Natural killer cell treated with Interleukin-12 subunit alpha and Interleukin-12 subunit beta and Interleukin-15 and Interleukin-18, amount 100 ng/mL, for 72 hours (primary cell): Measurements from ENCODE around the gene IGLL5. TPM values are rescaled to one million over a fixed set of nuclear protein-coding genes. Genes with fewer than 3 reads are reported as not detected.

Source experiments
- ATAC-seq, 2 donors: fragments of 150-1000 bp; cut with Tn5 transposase in 1 of 2; sonication (Bioruptor Pico), chemical (Tn5 transposase) in 1 of 2; 2 replicates each; pipeline ENCODE4 v1.10.0; 2021
- DNase-seq: peaks from one replicate; pipeline ENCODE4 v3.0.0; 2022; ENCODE audit warnings: low spot score
- H3K27ac Mint-ChIP-seq, 2 donors: 1 replicate in 1 of 2; 2 replicates in 1 of 2; pipeline ENCODE4 v1.8.0; 2022; ENCODE audit warnings: mixed read lengths in 2 of 2, mild to moderate bottlenecking in 1 of 2, moderate library complexity in 1 of 2
- H3K27me3 Mint-ChIP-seq, 2 donors: 1 replicate in 1 of 2; 2 replicates in 1 of 2; pipeline ENCODE4 v1.8.0; 2022; ENCODE audit warnings: mixed read lengths in 2 of 2
- H3K36me3 Mint-ChIP-seq: one replicate; pipeline ENCODE4 v1.8.0; 2022; ENCODE audit warnings: mixed read lengths
- H3K4me1 Mint-ChIP-seq, 2 donors: 1 replicate in 1 of 2; 2 replicates in 1 of 2; pipeline ENCODE4 v1.8.0; 2022; ENCODE audit warnings: low read depth in 2 of 2, mixed read lengths in 2 of 2, mild to moderate bottlenecking in 1 of 2
- H3K4me3 Mint-ChIP-seq: one replicate; pipeline ENCODE4 v1.8.0; 2022; ENCODE audit warnings: mixed read lengths
- H3K9me3 Mint-ChIP-seq: 2 replicates; pipeline ENCODE4 v1.8.0; 2022; ENCODE audit warnings: mixed read lengths
- total RNA-seq, 2 donors: library from RNA; stranded (reverse); gene quantifications; one replicate each; pipeline ENCODE4 v1.2.3, GENCODE V29; 2022

IGLL5 gene
- total RNA-seq, 2 donors from 2014 or later, result 5.4 TPM; not detected in 1

DNA sequence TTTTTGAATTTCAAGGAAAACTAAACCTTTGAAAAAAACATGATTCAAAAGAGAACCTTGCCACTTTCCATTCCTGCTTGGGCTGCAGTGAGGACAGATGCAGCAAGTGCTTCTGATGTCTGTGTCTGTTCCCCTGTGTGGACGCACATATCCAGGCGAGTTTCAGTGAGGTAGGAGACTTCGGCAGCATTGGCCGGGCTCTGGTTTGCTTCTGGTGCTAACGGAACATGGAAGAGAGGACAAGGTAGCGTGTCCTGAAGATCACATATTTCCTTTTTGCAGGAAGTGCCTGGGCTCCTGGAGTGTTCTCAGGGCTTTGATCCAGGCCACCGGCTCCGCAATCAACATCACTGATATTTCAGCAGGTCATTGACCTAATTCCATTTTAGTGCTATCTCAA, 33.1 kb upstream of the IGLL5 start:
- Mint-ChIP-seq H3K4me1 (peaks cover 11 to 23% of the 10 kb centered on the region in 2 donors), H3K4me3 (no peak overlapping the region), H3K27me3 (no peaks in the 10 kb centered on the region), H3K36me3 (no peaks in the 10 kb centered on the region), H3K9me3 (no peaks in the 10 kb centered on the region), H3K27ac (no peak overlapping the region)
- no peak for ATAC-seq
- no peak for DNase-seq

DNA sequence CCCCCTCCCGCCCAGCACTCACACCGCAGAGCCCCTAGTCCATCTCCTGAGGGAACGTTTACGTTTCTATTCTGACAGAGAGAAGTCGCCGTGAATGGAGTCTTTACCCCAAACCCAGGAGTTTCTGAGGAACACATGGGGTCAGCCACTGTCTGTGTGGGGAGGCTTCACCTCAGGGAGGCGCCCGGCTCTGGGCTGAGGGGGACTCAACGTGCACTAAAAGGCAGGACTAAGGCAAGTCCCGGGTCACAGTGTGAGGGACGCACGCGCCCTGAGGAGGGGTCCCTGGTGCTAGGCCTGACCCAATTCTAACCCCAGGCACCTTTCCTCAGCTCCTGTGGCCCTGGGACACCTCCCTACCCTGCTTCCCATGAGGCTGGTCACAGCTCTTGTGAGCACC, 32.5 kb upstream of the IGLL5 start:
- H3K27ac Mint-ChIP-seq, result no peak overlapping the region
- no peaks in the 10 kb centered on the region for H3K27me3 Mint-ChIP-seq
- H3K4me3 Mint-ChIP-seq, result no peak overlapping the region
- ATAC-seq (no peak), DNase-seq (no peak)
- H3K4me1 Mint-ChIP-seq, result peaks cover 11 to 23% of the 10 kb centered on the region in 2 donors
- H3K36me3 Mint-ChIP-seq, result no peaks in the 10 kb centered on the region
- H3K9me3 Mint-ChIP-seq, result no peaks in the 10 kb centered on the region

DNA sequence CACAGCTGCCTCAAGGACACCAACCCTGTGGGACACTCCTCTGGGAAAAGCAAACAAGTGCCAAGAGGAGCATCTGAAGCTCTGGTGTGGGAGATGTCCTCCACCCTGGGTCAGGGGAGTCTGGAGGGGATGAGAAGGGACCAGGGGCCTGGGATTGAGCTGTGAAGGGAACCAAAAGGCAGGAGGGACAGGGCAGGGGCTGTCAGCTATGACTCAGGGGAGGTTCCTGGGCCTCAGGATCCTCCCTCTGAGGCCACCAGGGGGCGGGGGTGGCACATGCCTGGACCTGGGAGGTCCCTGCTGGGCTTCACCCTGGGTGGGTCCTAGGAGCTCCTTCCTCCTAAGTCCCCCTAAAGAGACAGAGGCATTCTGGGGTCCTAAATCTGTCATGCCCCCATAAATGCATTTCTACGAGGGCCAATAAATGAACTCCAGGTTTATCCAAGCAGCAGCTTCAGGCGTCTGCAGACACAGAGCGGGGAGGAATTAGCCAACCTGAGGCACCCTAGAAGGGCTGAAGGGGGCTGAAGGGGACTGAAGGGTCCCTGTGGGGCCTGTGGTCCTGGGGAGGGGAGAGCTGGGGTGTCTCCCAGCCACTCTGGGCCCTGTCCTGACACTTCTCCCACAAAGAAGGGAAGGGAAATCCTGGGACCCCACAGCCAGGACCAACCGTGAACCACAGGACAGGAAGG, 31.9 kb upstream of the IGLL5 start:
- DNase-seq (no peak), ATAC-seq (peak; percentile 83 to 85)
- H3K4me3 Mint-ChIP-seq, result no peak overlapping the region
- no peaks in the 10 kb centered on the region for H3K9me3 Mint-ChIP-seq
- no peaks in the 10 kb centered on the region for H3K27me3 Mint-ChIP-seq
- no peaks in the 10 kb centered on the region for H3K36me3 Mint-ChIP-seq
- H3K4me1 Mint-ChIP-seq, result peaks cover 11 to 23% of the 10 kb centered on the region in 2 donors
- no peak overlapping the region for H3K27ac Mint-ChIP-seq

DNA sequence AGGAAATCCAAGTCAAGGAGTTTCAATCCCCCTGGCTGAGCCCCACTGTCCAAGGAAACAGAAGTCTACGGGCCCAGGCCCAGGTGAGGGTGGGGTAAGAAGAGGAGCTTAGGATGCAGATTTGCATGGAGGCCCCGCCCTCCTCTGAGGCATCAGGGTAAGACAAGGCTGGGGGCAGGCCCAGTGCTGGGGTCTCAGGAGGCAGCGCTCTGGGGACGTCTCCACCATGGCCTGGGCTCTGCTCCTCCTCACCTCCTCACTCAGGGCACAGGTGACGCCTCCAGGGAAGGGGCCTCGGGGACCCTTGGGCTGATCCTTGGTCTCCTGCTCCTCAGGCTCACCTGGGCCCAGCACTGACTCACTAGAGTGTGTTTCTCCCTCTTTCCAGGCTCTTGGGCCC, 31.3 kb upstream of the IGLL5 start:
- H3K27ac Mint-ChIP-seq, result no peak overlapping the region
- ATAC-seq, result no peak
- no peak overlapping the region for H3K4me3 Mint-ChIP-seq
- H3K27me3 Mint-ChIP-seq, result no peaks in the 10 kb centered on the region
- H3K4me1 Mint-ChIP-seq, result peaks cover 11 to 23% of the 10 kb centered on the region in 2 donors
- no peak for DNase-seq
- H3K9me3 Mint-ChIP-seq, result no peaks in the 10 kb centered on the region
- H3K36me3 Mint-ChIP-seq, result no peaks in the 10 kb centered on the region

DNA sequence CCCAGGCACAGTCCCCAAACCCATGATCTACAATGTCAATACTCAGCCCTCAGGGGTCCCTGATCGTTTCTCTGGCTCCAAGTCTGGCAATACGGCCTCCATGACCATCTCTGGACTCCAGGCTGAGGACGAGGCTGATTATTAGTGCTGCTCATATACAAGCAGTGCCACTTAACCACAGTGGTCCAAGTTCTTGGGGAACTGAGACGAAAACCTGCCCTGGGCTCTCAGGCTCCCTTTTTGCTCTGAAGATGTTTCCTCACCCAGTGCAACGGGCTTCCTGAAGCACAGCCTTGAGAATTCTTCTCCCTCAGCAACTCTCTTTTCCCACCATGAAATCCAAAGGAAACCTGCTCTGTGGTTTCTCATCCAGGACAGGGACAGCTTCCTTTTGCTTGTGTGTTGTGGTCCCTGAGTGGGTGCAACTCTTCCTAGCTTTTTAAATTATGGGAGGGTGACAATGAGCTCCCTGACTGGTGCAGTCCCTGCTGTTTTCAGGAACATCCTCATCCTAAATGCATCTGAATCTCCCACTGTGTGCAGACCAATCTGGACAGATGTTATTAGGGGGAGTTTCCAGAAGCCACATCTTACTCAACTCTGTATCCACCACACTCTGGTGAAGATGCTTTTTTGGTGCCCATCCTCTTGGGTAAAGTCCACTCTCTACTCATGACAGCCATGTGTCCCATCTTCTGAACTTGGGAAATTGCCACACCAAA, 30.6 kb upstream of the IGLL5 start:
- Mint-ChIP-seq H3K27ac (no peak overlapping the region), H3K4me3 (no peak overlapping the region), H3K9me3 (no peaks in the 10 kb centered on the region), H3K27me3 (no peaks in the 10 kb centered on the region), H3K36me3 (no peaks in the 10 kb centered on the region), H3K4me1 (peaks cover 11 to 22% of the 10 kb centered on the region in 2 donors)
- DNase-seq, result no peak
- ATAC-seq, result no peak

DNA sequence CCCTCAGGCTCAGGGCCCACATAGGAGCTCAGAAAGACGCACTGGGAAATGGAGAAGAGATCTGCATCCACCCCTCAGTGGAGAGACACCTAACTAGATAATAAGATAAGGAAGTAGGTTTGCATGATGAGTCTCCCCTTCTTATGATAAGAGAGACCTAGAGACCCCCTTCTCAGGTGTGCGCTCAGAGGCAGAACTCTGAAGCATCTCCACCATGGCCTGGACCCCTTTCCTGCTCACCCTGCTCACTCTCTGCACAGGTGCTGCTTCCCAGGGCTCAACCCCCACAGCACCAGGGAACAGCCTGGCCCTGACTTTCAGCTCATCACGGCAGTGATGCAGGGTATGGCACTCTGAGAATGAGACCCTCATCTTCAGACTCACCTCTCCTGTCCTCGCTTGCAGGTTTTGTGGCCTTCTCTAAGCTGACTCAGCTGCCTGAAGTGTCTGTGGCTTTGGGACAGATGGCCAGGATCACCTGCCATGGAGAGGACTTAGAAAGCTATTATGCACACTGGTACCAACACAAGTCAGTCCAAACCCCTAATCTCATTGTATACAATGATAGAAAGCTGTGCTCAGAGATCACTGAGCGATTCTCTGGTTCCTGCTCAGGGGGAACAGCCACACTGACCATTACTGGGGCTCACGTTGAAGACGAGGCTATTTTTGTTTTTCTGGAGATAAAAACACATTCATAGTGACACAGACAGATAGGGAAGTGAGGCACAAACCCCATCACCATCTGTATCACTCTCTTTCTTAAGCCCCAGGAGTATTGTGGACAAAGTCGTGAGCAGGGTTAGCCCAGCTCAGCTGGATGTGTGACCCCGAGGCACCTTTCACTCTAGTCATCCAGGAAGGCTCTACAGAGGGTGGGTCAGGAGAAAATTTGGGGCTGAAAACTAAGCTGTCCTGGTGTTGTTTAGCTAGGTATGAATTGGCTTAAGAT, 29.7 kb upstream of the IGLL5 start:
- Mint-ChIP-seq H3K27me3 (no peaks in the 10 kb centered on the region), H3K36me3 (no peaks in the 10 kb centered on the region), H3K4me3 (no peak overlapping the region), H3K4me1 (peaks cover 11 to 18% of the 10 kb centered on the region in 2 donors), H3K9me3 (no peaks in the 10 kb centered on the region), H3K27ac (no peak overlapping the region)
- DNase-seq (no peak), ATAC-seq (no peak)

DNA sequence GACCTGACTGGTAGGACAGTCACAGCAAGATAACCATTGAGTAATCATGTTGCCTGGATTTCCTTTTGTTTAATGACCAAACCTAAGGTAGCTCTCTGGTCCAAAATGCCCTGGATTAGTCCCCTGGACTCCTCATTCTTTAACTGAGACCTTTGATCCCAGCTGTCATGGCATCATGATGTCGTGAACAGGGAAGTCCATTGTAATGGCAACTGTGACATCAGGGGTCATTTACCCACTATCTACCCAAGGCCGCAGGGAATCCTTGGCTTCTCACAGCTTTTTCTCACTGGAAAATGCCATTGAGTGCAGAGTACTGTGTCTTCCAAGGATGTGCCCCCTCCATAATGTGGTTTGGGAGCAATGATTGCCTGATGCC, 29.1 kb upstream of the IGLL5 start:
- DNase-seq (no peak), ATAC-seq (no peak)
- Mint-ChIP-seq H3K4me3 (no peak overlapping the region), H3K4me1 (peaks cover 12 to 21% of the 10 kb centered on the region in 2 donors), H3K27me3 (no peaks in the 10 kb centered on the region), H3K9me3 (no peaks in the 10 kb centered on the region), H3K36me3 (no peaks in the 10 kb centered on the region), H3K27ac (no peak overlapping the region)

DNA sequence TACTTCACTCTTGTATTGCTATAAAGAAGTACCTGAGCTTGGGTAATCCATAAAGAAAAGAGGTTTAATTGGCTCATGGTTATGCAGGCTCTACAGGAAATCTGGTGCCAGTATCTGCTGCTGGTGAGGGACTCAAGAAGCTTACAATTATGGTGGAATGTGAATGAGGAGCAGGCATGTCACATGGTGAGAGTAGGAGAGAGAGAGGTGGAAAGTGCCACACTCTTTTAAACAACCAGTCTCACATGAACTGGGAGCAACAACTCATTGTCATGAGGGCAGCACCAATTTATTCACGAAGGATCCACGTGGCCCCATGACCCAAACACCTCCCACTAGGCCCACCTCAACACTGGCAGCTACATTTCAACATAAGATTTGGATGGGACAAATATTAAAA, 24.6 kb upstream of the IGLL5 start:
- Mint-ChIP-seq H3K27me3 (no peaks in the 10 kb centered on the region), H3K9me3 (no peaks in the 10 kb centered on the region), H3K4me1 (peaks cover 33 to 34% of the 10 kb centered on the region in 2 donors), H3K27ac (no peak overlapping the region), H3K4me3 (no peak overlapping the region), H3K36me3 (no peaks in the 10 kb centered on the region)
- DNase-seq, result no peak
- ATAC-seq, result no peak

DNA sequence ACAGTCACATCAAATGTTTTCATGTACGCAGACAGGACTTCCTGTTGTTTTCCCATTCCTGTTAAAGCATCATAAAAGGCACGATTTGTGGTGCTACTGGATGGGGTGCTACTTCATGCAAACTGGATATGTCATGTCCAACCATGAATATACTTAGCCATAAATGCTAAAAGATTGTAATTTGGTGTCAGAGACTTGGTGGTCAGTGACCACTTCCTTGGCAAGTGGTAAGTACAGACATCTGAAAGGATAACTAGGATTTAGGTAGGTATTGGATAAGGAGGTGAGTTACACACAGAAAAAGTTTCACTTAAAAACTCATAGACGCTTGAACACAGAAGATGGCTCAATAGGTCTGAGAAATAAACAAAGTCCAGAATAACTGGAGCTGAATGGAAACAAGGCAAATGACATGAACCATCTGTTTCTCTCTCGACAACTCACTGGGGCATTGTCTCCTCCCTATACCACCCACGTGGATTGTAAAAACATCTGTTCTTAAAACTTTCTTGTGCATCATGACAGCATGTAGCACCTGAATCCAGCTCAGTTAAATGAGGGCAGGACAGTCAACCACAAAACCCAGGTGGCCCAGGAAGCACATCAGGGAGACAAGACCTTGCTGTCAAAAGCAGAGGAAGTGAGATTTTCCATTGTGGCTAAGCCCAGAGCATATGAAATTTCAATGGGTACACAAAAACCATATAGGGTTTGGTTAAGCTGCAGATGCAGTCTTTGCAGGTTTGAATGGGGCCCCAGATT, 22.1 kb upstream of the IGLL5 start:
- peaks cover 39 to 41% of the 10 kb centered on the region in 2 donors for H3K4me1 Mint-ChIP-seq
- H3K9me3 Mint-ChIP-seq, result no peaks in the 10 kb centered on the region
- H3K4me3 Mint-ChIP-seq, result no peak overlapping the region
- H3K27ac Mint-ChIP-seq, result no peak overlapping the region
- DNase-seq, result no peak
- peak in 1 of 2 donors; percentile 43 for ATAC-seq
- no peaks in the 10 kb centered on the region for H3K27me3 Mint-ChIP-seq
- no peaks in the 10 kb centered on the region for H3K36me3 Mint-ChIP-seq

DNA sequence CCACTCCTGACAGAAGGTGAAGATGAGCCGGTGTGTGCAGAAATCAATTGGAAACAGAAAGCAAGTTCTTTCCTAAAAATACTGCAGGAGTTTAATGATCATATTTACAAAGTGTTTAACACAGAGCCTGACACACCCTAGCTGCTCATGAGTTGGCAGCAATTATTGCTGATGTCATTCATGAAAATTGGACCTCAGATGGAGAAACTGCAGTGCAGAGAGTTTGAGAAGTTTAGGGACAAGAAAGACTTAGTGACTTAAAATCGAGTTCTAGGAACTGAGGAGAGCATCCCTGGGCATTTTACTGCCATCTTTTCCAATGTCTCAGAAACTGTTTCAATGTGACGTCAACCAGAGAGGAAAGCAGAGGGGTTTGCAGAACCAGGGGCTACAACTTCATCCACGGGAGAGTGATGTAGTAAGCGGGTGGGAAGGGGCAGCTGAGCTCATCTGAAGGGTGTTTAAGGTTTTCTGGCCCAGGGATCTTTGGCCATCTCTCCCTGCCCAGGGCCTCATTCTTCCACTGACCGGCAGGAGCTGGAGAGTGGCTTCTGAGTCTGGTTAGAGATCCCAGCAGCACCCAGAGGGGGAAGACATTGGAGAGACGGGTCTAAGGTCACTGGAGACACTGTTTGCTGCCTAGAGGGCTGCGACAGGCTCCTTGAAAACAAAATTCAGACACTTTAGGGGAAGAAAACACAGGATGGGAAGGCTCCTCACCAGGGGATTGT, 21.1 kb upstream of the IGLL5 start:
- no peak overlapping the region for H3K27ac Mint-ChIP-seq
- H3K4me3 Mint-ChIP-seq, result no peak overlapping the region
- peaks cover 46 to 47% of the 10 kb centered on the region in 2 donors for H3K4me1 Mint-ChIP-seq
- no peaks in the 10 kb centered on the region for H3K36me3 Mint-ChIP-seq
- DNase-seq, result no peak
- no peak for ATAC-seq
- H3K27me3 Mint-ChIP-seq, result no peaks in the 10 kb centered on the region
- H3K9me3 Mint-ChIP-seq, result no peaks in the 10 kb centered on the region

DNA sequence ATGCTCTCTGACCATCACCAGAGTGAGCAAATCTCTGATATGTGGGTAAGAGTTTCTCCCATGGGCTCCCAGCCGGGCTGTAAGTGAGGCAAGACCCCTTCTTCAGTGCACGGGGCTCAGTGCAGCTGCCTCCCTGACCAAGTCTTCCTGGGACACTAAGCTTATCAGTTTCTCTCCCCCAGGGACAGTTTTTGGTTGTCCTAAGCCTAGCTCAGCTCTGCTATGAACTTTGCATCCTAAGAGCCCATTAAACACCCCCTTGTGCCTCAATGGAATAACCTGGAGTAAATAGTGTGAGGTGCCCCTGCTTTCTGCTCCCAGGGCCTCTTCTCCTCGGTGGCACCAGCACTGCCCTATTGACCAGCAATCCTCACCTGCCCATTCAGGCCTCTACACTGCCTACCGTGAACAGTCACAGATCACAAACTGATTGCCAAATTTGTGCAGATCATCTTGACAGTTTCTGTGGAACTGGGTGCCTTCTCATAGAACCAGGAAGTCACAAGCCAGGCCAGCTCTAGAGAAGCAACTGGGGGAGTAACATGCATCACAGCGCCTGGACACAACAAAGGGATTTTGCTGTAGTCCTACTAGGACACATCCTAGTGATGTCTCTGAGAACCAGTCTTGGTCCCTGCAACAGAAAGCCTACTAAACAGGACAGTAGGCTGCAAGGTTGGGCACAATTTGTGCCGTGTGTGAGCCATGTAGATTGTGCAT, 19.5 kb upstream of the IGLL5 start:
- H3K36me3 Mint-ChIP-seq, result no peaks in the 10 kb centered on the region
- peaks cover 46 to 49% of the 10 kb centered on the region in 2 donors for H3K4me1 Mint-ChIP-seq
- no peak for ATAC-seq
- no peak for DNase-seq
- no peak overlapping the region for H3K4me3 Mint-ChIP-seq
- H3K27ac Mint-ChIP-seq, result no peak overlapping the region
- H3K27me3 Mint-ChIP-seq, result no peaks in the 10 kb centered on the region
- no peaks in the 10 kb centered on the region for H3K9me3 Mint-ChIP-seq

DNA sequence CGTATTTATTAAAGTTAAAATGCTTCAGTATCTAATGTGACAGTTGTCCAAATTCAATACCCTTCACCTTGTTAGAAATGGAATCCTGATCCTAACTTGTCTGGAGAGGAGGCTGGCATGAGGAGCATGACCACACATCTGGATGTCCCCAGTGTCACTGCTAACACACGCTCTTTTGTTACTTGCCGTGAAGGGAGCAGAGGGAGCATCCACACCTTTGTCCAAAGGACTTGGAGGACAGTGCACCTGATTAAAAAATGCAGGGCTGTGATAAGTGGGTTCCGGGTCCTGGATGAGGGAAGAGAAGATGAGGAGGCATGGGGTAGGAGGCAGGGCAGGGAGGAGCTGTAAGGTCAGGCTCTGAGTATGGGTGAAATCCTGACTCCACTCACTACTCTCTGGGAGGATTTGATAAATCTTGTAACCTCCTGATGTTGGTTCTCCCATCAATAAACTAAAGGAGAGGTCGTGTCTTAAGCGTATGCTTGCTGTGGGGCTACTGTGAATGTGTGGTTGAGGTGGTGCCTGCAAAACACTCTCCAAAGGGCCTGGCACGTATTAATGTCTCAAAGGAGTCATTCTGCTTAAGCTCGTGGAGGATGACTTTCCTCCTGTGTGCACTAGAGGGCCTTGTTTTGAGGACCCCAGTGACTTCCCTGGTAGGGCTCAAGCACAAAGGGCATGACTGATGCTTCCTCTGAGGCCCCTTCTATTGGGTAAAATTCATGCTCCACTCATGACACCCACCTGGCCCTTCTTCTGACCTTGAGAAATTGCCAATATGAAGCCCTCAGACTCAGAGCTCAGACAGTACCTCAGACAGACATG, 16.8 kb upstream of the IGLL5 start:
- no peak for DNase-seq

More for the DNA sequence above, 16.8 kb upstream of the IGLL5 start:
- no peak overlapping the region for H3K27ac Mint-ChIP-seq
- peaks cover 24 to 27% of the 10 kb centered on the region in 2 donors for H3K4me1 Mint-ChIP-seq
- peaks cover 11% of the 10 kb centered on the region for H3K36me3 Mint-ChIP-seq
- no peaks in the 10 kb centered on the region for H3K27me3 Mint-ChIP-seq
- peaks cover 4% of the 10 kb centered on the region for H3K9me3 Mint-ChIP-seq
- no peak overlapping the region for H3K4me3 Mint-ChIP-seq
- no peak for ATAC-seq
